ENCODE measurements around the gene COL6A6.

COL6A6 gene

GRCh38 chr3:130516645-130517512 is at the start of gene COL6A6:
Gene COL6A6 (plus strand): TSS chr3:130517177. CDS start chr3:130560365, 43,188 bp downstream.
- no peak for DNase-seq (ENCODE audit: low read depth)

DNA sequence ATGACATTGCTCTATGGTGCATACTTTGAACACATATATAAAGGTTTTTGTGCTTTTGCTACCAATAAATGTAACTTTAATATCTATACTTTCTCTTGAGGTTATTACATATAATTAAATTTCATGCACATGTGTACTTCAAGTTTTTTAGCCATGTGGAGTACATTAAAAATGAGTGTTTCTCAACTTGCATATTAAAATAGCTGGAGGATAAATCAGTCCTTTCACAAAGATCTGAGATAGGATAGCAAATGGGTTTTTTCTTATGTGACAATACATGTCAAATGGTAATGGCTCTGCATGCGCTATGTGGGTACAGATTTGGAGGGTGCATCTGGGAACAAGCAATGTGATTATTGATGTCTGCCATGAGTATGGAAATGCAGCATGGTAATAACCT is 48.7 kb upstream of the COL6A6 start:
- no peak for DNase-seq (ENCODE audit: low read depth)

DNA sequence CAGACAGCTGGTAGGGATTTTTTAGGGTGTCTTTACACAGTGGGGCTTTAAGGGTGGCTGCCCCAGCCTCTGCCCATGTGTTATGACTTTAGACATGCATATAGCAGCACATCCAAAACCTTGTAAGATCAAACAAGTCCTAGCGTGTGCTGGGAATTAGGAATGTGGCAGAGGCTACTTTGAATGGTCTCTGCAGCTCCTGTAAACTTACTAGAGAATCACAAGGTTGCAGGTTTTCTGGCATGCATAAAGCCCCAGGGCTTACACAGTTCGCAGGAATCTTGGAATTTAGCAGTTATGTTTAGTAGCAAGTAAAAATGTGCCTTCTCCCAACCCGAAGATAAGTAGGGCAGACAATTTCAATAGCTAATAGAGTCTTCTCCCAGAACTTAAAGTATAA is 46.9 kb upstream of the COL6A6 start:
- no peak for DNase-seq (ENCODE audit: low read depth)

- DNase-seq (ENCODE audit: low read depth) = peak; percentile 14
These were observed 43.6 kb upstream of the COL6A6 start for GRCh38 chr3:130473416-130473815.

- DNase-seq (ENCODE audit: low read depth) = peak; percentile 41
These were observed 36.2 kb upstream of the COL6A6 start for GRCh38 chr3:130480736-130481135.

- peak; percentile 4 for DNase-seq (ENCODE audit: low read depth)
These were observed 28.7 kb upstream of the COL6A6 start for GRCh38 chr3:130488288-130488687.

GRCh38 chr3:130488769-130489450 is 28.1 kb upstream of the COL6A6 start:
- DNase-seq (ENCODE audit: low read depth) = no peak

GRCh38 chr3:130490241-130490640 is 26.7 kb upstream of the COL6A6 start:
- DNase-seq (ENCODE audit: low read depth) = no peak

DNA sequence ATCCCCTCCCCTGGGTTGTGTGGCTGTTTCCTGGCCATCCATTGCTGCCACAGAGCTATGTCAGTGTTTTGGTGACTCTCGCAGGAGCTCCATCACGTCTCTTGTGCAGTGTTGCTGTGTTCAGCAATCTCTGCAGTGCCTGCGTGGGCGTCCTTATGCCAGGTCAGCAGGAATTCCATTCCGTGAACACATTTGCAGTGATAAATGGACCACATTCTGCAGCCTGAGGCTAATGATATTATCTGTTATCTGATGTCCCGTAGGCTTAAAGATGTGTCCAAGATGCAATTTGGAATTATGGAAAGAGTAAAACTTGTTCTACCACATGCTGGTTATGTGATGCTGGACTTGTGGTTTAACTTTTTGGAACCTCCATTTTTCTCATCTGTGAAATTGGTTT is 25.5 kb upstream of the COL6A6 start:
- no peak for DNase-seq (ENCODE audit: low read depth)

DNA sequence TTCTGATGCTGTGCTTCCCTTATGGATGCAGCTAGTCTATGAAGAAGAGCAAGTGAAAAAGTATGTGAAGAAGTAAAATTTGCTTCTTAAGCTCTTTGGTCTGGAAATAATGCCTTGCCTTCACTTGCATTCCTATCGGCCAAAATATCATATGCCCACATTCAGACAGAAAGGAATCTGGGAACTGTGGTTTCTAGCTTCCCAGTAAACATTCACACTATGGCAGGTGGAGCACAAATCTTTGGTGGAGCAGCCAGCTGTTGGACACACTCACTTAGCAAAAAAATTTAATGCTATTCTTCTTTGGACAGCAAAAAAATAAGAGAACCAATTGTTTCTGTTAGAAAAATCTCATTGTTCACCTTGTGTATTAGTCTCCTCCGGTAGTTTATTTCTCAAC is 12.3 kb upstream of the COL6A6 start:
- no peak for DNase-seq (ENCODE audit: low read depth)

DNA sequence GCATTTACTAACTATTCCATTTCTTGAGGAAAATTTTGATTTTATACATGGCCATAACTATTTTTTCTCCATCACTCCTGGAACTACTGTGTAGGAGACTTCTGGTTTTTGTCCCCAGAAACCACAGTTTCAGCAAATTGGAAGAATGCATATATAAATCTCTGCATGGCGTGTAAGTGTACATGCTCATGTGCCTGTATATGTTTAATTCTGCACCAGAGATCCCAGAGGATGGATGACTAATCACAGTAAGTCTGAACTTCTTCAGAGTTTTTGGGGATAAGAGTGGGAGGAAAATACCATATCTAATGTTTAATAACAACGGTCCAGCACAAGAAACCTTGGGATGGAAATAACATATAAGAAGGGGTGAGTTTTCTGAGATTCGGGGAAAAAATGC is 10.9 kb upstream of the COL6A6 start:
- DNase-seq (ENCODE audit: low read depth) = no peak

DNA sequence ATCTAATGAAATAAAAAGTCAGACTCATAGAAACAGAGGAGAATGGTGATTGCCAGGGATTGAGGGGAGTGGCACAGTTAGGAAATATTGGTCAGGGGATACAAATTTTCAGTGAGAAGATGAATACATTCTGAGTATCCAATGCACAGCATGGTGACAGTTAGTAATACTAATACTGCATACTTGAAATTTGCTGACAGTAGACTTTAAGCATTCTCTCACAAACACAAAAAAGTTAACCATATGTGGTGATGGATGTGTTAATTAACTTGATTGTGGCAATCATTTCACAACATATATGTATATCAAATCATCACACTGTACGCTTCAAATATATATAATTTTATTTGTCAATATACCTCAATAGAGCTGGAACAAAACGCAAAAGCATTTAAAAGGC is 9.2 kb upstream of the COL6A6 start:
- no peak for DNase-seq (ENCODE audit: low read depth)

DNA sequence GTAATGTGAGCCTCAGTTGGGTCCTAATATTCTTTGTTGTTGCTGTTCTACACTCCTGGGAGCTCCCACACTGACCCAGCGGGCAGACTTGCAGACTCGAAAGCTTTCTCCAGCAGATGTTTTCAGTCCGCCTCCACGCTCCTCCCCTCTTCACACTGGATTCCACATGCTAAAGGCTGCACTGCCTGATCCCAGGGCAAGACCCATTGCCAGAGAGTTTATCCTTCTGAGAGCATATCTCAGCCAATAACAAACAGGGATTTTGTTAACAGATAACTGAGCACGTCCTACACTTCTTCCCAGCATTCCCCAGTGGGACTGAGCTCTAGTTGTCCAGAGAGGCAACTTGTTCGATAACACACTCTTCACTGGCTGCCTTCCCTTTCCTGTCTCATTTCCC is 8.0 kb upstream of the COL6A6 start:
- DNase-seq (ENCODE audit: low read depth) = no peak

DNA sequence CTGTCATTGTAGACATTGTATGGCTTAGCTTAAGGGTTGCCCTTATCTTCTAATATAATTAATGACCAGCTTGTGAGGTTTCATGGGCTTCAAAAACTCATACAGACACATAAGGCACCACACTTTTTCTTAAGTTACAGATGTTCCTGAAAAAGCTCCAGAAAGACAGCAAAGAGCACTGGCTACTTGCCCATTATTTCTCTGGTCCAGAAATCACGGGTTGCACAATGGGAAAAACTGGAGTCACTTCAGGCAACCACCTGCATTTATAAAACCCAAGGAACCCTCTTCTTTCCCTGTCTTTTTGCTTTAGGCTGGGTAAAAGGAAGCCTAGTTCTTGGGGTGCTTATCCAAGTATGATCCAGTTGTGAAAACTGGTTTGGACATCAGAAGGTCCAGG is 2.3 kb upstream of the COL6A6 start:
- DNase-seq (ENCODE audit: low read depth) = no peak

- DNase-seq (ENCODE audit: low read depth) = no peak
These were observed 1.2 kb upstream of the COL6A6 start for GRCh38 chr3:130515755-130516154.

DNA sequence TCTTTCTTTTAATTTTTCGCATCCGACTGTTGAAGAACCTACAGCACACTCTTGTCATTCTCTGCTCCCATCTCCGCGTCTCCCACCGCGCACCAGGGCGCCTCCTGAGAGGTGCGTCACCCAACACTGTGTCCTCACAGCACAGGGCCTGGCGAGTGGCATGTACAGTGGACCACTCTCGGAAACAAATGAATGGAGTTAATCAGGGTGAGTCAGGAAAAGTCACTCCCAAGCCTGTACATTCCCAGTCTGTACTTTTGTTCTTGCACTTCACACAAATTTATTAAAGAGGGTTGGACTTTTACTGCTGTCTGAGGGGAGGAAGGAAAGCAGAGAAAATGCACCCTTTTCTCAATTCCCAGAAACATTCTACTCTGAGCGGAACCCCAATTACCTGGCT is 625 bp downstream of the COL6A6 start:
- DNase-seq (ENCODE audit: low read depth) = no peak

DNA sequence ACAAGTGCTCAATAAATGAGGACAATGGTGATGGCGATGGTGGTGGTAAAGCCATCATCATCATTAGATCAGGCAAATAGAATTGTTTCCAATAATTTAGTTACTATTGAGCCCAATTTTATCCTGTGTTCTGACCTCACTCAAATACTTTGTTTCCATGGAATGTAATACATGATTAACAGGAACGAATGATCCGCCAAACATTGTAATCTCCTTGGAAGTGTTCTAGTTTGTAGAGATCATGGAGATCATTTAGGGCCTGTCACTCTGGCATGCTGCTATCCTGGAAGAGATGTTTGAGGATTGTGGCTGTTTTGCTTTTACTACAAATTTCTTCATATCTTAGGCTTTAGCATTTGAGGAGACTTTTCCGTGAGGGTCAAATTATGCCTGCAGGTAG is 2.8 kb downstream of the COL6A6 start:
- no peak for DNase-seq (ENCODE audit: low read depth)

DNA sequence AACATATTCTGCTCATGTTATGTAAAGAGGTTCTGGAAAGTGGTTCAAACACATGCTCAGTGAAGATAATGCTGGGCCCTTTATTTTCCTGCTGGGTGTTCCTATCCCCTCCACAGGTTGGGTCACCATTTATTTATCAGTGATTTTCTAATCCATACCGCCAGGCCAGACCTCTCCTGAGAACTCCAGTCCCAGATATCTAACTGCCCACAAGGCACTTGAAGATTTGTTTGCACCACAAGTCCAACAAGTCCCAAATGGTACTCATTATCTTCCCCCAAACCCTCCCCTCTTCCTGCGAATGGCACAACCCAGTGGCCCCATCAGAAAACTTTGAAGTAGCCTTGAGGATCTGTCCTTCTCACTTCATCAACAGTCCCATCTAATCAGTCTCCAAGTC is 5.4 kb downstream of the COL6A6 start:
- DNase-seq (ENCODE audit: low read depth) = no peak

DNA sequence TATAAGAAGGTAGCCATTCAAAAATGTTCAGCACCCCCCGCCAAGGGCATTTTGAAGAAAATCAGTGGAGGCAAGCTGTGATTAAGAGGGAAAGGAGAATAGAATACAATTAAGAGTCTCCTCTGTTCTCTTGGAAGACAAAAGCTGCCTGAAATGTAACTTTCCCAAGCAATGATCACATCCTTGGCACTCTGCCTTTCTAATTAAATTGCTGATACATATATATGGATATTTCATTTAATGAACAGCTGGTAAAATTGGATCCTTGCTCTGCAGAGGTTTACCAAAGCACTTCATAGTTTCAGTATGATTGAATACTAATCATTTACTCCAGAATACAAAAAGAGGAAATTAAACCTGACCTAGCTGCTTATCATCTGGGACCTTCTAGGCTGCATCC is 10.4 kb downstream of the COL6A6 start:
- DNase-seq (ENCODE audit: low read depth) = no peak

DNA sequence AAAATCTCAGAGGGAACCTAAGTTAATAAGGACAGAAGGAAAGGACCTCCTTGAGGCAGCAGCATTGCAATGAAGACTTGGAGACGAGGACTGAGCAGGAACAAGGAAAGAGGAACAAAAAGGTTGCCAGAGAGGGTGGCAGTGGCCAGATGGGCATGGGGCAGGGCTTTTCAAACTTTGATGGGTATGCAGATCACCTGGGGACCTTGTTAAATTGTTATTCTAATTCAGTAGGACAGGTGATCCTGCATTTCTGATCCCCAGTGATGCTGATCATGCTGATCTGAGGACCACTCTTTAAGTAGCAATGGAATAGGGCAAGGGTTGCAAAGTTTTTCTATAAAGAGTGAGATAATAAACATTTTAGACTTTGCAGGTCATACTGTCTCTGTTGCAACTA is 11.1 kb downstream of the COL6A6 start:
- DNase-seq (ENCODE audit: low read depth) = no peak

DNA sequence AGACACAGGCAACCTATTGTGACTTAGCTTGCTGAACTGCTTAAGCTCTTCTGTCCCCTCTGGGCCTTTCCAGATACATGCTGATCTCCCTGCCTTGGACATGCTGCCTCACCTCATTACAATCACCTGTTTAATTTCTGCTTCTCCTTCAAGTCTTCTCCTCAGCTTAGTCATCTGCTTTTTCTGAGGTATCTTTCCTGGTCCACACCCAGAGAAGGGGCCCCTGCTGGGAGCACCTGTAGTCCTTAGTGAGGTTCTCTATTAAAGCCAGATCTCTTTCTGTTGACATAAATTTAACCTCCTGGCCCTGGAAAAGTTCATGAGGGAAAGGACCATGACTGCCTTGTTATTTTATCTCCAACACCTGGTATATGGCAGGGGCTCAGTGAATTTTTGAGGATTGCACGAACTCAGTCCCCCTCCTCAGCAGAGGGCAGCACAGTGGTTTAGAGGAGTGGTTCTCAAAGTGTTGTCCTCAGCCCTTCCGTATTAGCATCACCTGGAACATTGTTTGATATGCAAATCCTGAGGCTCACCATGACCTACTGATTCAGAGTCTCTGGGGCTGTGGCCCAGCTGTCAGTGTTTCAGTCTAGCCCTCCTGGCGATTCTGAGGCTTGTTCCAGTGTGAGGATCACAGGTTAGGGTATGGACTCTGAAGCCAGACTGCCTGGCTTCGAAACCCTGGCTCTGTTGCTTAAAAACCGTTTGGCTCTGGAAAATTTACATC is 12.7 kb downstream of the COL6A6 start:
- DNase-seq (ENCODE audit: low read depth) = no peak

DNA sequence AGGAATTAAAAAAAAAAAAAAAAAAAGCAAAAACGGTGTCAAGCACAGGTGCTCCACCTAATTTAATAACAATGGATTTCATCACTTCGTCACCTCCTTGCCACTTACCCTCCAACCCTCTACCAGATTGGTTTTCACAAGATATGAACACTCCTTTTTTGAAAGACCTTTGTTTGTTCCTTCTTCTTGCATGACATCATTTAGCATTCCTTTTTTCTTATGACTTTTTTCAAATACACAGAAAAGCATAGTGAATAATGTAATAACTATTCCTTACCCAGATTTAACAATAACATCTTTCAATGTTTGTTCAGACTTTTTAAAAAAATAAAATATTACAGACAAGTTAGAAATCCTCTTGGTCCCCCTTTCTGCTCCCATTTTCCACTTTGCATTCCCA is 16.3 kb downstream of the COL6A6 start:
- no peak for DNase-seq (ENCODE audit: low read depth)

All from fibroblast of gingiva (primary cell).